8988T (cell line): ENCODE data around the gene LIMCH1.

Experiments used
- DNase-seq: peaks from one replicate; pipeline ENCODE4 v3.0.0; 2011

LIMCH1 gene

GRCh38 chr4:41530741-41531140 is 7.2 kb upstream of the LIMCH1 start:
- DNase-seq: no peak

- DNase-seq: no peak
These were observed 5.6 kb upstream of the LIMCH1 start for GRCh38 chr4:41532336-41532735.

GRCh38 chr4:41532882-41533281 is 5.1 kb upstream of the LIMCH1 start:
- DNase-seq: no peak

GRCh38 chr4:41533680-41534079 is 4.3 kb upstream of the LIMCH1 start:
- no peak for DNase-seq

- DNase-seq: no peak
These were observed 3.6 kb upstream of the LIMCH1 start for GRCh38 chr4:41534404-41534803.

GRCh38 chr4:41535911-41536371 is 2.0 kb upstream of the LIMCH1 start:
- no peak for DNase-seq

- DNase-seq: no peak
These were observed 566 bp upstream of the LIMCH1 start for GRCh38 chr4:41537292-41537890.

GRCh38 chr4:41538887-41539498 is 1.0 kb downstream of the LIMCH1 start:
- no peak for DNase-seq

- DNase-seq: no peak
These were observed 1.8 kb downstream of the LIMCH1 start for GRCh38 chr4:41539711-41540110.

GRCh38 chr4:41540687-41541086 is 2.7 kb downstream of the LIMCH1 start:
- DNase-seq: no peak

- no peak for DNase-seq
These were observed 3.7 kb downstream of the LIMCH1 start for GRCh38 chr4:41541687-41542094.

- no peak for DNase-seq
These were observed 4.7 kb downstream of the LIMCH1 start for GRCh38 chr4:41542526-41543275.

- no peak for DNase-seq
These were observed 7.3 kb downstream of the LIMCH1 start for GRCh38 chr4:41545238-41545637.

GRCh38 chr4:41546638-41547037 is 8.7 kb downstream of the LIMCH1 start:
- no peak for DNase-seq

- no peak for DNase-seq
These were observed 10.4 kb downstream of the LIMCH1 start for GRCh38 chr4:41548305-41548880.

- no peak for DNase-seq
These were observed 11.5 kb downstream of the LIMCH1 start for GRCh38 chr4:41549478-41549877.

GRCh38 chr4:41550308-41550707 is 12.4 kb downstream of the LIMCH1 start:
- no peak for DNase-seq

GRCh38 chr4:41551536-41551935 is 13.6 kb downstream of the LIMCH1 start:
- no peak for DNase-seq

- no peak for DNase-seq
These were observed 16.9 kb downstream of the LIMCH1 start for GRCh38 chr4:41554905-41555304.

- no peak for DNase-seq
These were observed 18.6 kb downstream of the LIMCH1 start for GRCh38 chr4:41556526-41556925.

- no peak for DNase-seq
These were observed 22.1 kb downstream of the LIMCH1 start for GRCh38 chr4:41559940-41560516.

- DNase-seq: no peak
These were observed 23.3 kb downstream of the LIMCH1 start for GRCh38 chr4:41561244-41561643.

GRCh38 chr4:41567186-41567585 is 29.2 kb downstream of the LIMCH1 start:
- DNase-seq: no peak

- no peak for DNase-seq
These were observed 30.4 kb downstream of the LIMCH1 start for GRCh38 chr4:41568363-41568762.
